Fibroblast of lung (primary cell): ENCODE results near the gene MT1HL1. TPM values are rescaled to one million over a fixed set of nuclear protein-coding genes. Genes with fewer than 3 reads are reported as not detected.

Experiments
- DNase-seq, 2 donors: peaks; one replicate each; pipeline versions ENCODE4 v3.0.0 to v3.0.0-alpha.2; 2010; ENCODE audit warnings: low read depth in 2 of 2
- H2AFZ ChIP-seq: 2 replicates; pipeline ENCODE4 v1.5.1; 2012; ENCODE audit warnings: low read length, control low read depth, inconsistent platforms
- H3K27ac ChIP-seq: 2 replicates; pipeline ENCODE4 v1.5.1; 2011; ENCODE audit warnings: low read length, control low read depth; ENCODE audit not compliant: insufficient read depth
- H3K27me3 ChIP-seq: 2 replicates; pipeline ENCODE4 v1.5.1; 2011; ENCODE audit warnings: mild to moderate bottlenecking, low read length; ENCODE audit not compliant: control insufficient read depth, insufficient read depth
- H3K36me3 ChIP-seq: 2 replicates; pipeline ENCODE4 v1.5.1; 2011; ENCODE audit warnings: low read length; ENCODE audit not compliant: control insufficient read depth, insufficient read depth
- H3K4me1 ChIP-seq: 2 replicates; pipeline ENCODE4 v1.5.1; 2011; ENCODE audit warnings: low read length; ENCODE audit not compliant: control insufficient read depth, insufficient read depth; ENCODE audit errors: extremely low read depth
- H3K4me2 ChIP-seq: 2 replicates; pipeline ENCODE4 v1.5.1; 2011; ENCODE audit warnings: low read length, control low read depth; ENCODE audit not compliant: insufficient read depth; ENCODE audit errors: extremely low read depth
- H3K4me3 ChIP-seq, 4 experiments: fragments of 200-600 bp in 1 of 4; sonication (generic) in 1 of 4; replicated peaks in 1 of 4; 2 replicates each; pipeline ENCODE4 v1.5.1; 2011 to 2016; ENCODE audit warnings: low read length in 4 of 4, low read depth in 3 of 4, mild to moderate bottlenecking in 3 of 4, control low read depth in 2 of 4, inconsistent platforms in 1 of 4, mixed read lengths in 1 of 4; ENCODE audit not compliant: insufficient read depth in 1 of 4; ENCODE audit errors: control extremely low read depth in 1 of 4
- H3K79me2 ChIP-seq: 2 replicates; pipeline ENCODE4 v1.5.1; 2012; ENCODE audit warnings: mild to moderate bottlenecking, low read length, inconsistent platforms; ENCODE audit not compliant: control insufficient read depth, insufficient read depth
- H3K9ac ChIP-seq: 2 replicates; pipeline ENCODE4 v1.5.1; 2011; ENCODE audit warnings: mild to moderate bottlenecking, low read length, control low read depth; ENCODE audit not compliant: insufficient read depth
- H3K9me3 ChIP-seq: 2 replicates; pipeline ENCODE4 v1.5.1; 2012; ENCODE audit warnings: low read depth, low read length; ENCODE audit not compliant: control insufficient read depth, insufficient read depth
- H4K20me1 ChIP-seq: 2 replicates; pipeline ENCODE4 v1.5.1; 2011; ENCODE audit warnings: low read length; ENCODE audit not compliant: control insufficient read depth, insufficient read depth; ENCODE audit errors: extremely low read depth
- EZH2 ChIP-seq: IDR thresholded peaks from 2 replicates; pipeline ENCODE4 v1.5.1; 2012; ENCODE audit warnings: low read length, control low read depth, mild to moderate bottlenecking; ENCODE audit errors: missing control alignments
- polyA plus RNA-seq, 2 donors: library from polyadenylated mRNA; depleted of rRNA in 1 of 2; stranded (reverse) in 1 of 2; unstranded in 1 of 2; fragments of >200 nt; gene quantifications; 2 replicates each; pipeline ENCODE4 v1.2.1, GENCODE V29; 2011 to 2012; ENCODE audit warnings: missing spikeins in 1 of 2
- total RNA-seq: library from RNA; depleted of rRNA; stranded (reverse); fragments of >200 nt; gene quantifications from 2 replicates; pipeline ENCODE4 v1.2.1, GENCODE V29; 2014
- TF ChIP-seq, protein P1 (sequence below), 2 donors: IDR thresholded peaks in 1 of 2; conservative IDR thresholded peaks in 1 of 2; 1 replicate in 1 of 2; 2 replicates in 1 of 2; pipeline ENCODE4 v1.5.1; 2011 to 2012; ENCODE audit warnings: low read length in 2 of 2, control low read depth in 1 of 2, inconsistent platforms in 1 of 2, low read depth in 1 of 2, mild to moderate bottlenecking in 1 of 2

Gene MT1HL1
- total and polyA plus RNA-seq, 2 donors (not counting 1 experiment from before 2014, with no cell fraction given) = not detected

- no peaks in the 10 kb centered on the region for H3K9me3 ChIP-seq
- H3K27me3 ChIP-seq = no peaks in the 10 kb centered on the region
- TF ChIP-seq, protein P1, sequence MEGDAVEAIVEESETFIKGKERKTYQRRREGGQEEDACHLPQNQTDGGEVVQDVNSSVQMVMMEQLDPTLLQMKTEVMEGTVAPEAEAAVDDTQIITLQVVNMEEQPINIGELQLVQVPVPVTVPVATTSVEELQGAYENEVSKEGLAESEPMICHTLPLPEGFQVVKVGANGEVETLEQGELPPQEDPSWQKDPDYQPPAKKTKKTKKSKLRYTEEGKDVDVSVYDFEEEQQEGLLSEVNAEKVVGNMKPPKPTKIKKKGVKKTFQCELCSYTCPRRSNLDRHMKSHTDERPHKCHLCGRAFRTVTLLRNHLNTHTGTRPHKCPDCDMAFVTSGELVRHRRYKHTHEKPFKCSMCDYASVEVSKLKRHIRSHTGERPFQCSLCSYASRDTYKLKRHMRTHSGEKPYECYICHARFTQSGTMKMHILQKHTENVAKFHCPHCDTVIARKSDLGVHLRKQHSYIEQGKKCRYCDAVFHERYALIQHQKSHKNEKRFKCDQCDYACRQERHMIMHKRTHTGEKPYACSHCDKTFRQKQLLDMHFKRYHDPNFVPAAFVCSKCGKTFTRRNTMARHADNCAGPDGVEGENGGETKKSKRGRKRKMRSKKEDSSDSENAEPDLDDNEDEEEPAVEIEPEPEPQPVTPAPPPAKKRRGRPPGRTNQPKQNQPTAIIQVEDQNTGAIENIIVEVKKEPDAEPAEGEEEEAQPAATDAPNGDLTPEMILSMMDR (conservative IDR thresholded peaks at IDR 0.05 in 1 of 2, IDR thresholded peaks at IDR 0.05 in 1 of 2; ENCODE audit: low read depth in 1 of 2, low read length in 2 of 2) = no peak
- no peak for TF ChIP-seq EZH2
- H3K27ac ChIP-seq = no peak overlapping the region
- H3K4me2 ChIP-seq = no peak overlapping the region
- no peak overlapping the region for H3K9ac ChIP-seq
- no peaks in the 10 kb centered on the region for H3K4me1 ChIP-seq
- no peak for DNase-seq
- H3K36me3 ChIP-seq = no peaks in the 10 kb centered on the region
- H4K20me1 ChIP-seq = no peaks in the 10 kb centered on the region
- H3K79me2 ChIP-seq = no peaks in the 10 kb centered on the region
- no peak overlapping the region for H3K4me3 ChIP-seq
- H2AFZ ChIP-seq = no peak overlapping the region
These were observed 27.8 kb upstream of the MT1HL1 start for GRCh38 chr1:237032029-237032428.

DNA sequence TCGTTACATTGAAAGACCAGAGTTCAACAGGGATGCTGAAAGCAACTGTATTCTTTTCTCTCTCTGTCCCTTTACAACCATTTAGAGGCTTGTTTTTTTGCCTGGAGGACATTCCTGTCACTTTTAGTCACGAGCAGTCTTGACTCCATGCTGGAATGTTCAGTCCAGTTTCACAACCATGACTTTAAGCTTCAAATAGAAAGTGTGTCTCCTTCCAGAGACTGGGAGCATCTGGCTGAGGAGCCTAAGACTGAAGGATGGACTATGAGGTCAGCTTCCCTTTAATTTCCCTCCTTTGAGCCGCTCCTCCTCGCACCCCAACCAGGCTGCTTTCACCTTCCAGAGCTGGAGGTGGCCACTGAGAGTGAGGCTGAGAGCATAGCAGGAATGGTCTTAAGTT is 27.2 kb upstream of the MT1HL1 start:
- Histone ChIP-seq H3K36me3 (no peaks in the 10 kb centered on the region), H3K27me3 (no peaks in the 10 kb centered on the region), H3K4me1 (no peaks in the 10 kb centered on the region), H3K27ac (no peak overlapping the region), H3K9me3 (no peaks in the 10 kb centered on the region), H4K20me1 (no peaks in the 10 kb centered on the region), H3K4me2 (peak overlapping the region; percentile 4), H3K79me2 (no peaks in the 10 kb centered on the region), H3K9ac (no peak overlapping the region), H3K4me3 (no peak overlapping the region), H2AFZ (no peak overlapping the region)
- TF ChIP-seq, protein P1 (conservative IDR thresholded peaks at IDR 0.05 in 1 of 2, IDR thresholded peaks at IDR 0.05 in 1 of 2; ENCODE audit: low read depth in 1 of 2, low read length in 2 of 2) = no peak
- TF ChIP-seq EZH2 = no peak
- no peak for DNase-seq

DNA sequence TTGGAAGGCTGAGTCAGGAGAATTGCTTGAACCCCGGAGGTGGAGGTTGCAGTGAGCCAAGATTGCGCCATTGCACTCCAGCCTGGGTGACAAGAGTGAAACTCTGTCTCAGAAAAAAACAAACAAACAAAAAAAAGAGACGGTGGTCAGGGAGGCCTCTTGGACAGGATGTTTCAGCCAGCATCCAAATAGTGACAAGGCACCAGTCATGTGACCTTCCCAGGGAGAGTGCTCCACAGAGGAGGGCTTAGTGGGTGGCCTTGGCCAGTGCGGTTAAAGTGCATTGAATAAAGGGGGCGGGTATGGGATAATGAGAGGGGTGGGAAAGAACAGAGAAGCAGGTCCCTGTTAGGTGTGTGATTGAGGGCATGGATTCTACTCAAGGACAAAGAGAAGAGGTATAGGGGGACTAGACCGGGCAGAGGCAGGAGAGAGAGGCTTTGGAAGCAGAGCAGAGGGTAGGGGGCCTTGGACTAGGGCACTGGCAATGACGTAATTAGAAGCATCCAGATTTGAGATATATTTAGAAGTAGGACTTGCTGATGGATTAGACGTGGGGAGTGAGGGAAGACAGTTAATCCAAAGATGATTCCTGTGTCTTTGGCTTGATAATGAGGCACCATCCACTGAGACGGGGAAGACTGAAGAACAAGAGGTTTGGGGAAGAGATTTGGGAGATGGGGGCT is 25.8 kb upstream of the MT1HL1 start:
- H3K4me1 ChIP-seq = no peaks in the 10 kb centered on the region
- no peak overlapping the region for H2AFZ ChIP-seq
- no peaks in the 10 kb centered on the region for H3K36me3 ChIP-seq
- H3K27ac ChIP-seq = no peak overlapping the region
- H3K4me3 ChIP-seq = no peak overlapping the region
- TF ChIP-seq, protein P1 (conservative IDR thresholded peaks at IDR 0.05 in 1 of 2, IDR thresholded peaks at IDR 0.05 in 1 of 2; ENCODE audit: low read depth in 1 of 2, low read length in 2 of 2) = no peak
- no peak for TF ChIP-seq EZH2
- H3K27me3 ChIP-seq = no peaks in the 10 kb centered on the region
- DNase-seq = no peak
- no peaks in the 10 kb centered on the region for H3K9me3 ChIP-seq
- H3K79me2 ChIP-seq = no peaks in the 10 kb centered on the region
- no peaks in the 10 kb centered on the region for H4K20me1 ChIP-seq
- no peak overlapping the region for H3K4me2 ChIP-seq
- no peak overlapping the region for H3K9ac ChIP-seq
